Duodenal mucosa (tissue), 2 donors: Measurements from ENCODE around the gene HERC6.

Experiments used
- H3K27ac ChIP-seq: one replicate; pipeline ENCODE4 v1.7.0; 2013; ENCODE audit warnings: low read depth, low read length
- H3K27me3 ChIP-seq, 2 donors: one replicate each; pipeline ENCODE4 v1.7.0; 2013; ENCODE audit warnings: low read length in 2 of 2, control low read depth in 1 of 2; ENCODE audit not compliant: insufficient read depth in 2 of 2, control insufficient read depth in 1 of 2
- H3K36me3 ChIP-seq, 2 donors: one replicate each; pipeline ENCODE4 v1.7.0; 2013; ENCODE audit warnings: low read length in 2 of 2, control low read depth in 1 of 2; ENCODE audit not compliant: insufficient read depth in 2 of 2, control insufficient read depth in 1 of 2
- H3K4me1 ChIP-seq, 2 donors: one replicate each; pipeline ENCODE4 v1.7.0; 2013; ENCODE audit warnings: low read length in 2 of 2, control low read depth in 1 of 2; ENCODE audit not compliant: insufficient read depth in 2 of 2, control insufficient read depth in 1 of 2
- H3K4me3 ChIP-seq, 2 donors: one replicate each; pipeline ENCODE4 v1.7.0; 2013; ENCODE audit warnings: low read length in 2 of 2, low read depth in 1 of 2
- H3K9ac ChIP-seq, 2 donors: one replicate each; pipeline ENCODE4 v1.7.0; 2013; ENCODE audit warnings: low read length in 2 of 2, low read depth in 1 of 2
- H3K9me3 ChIP-seq, 2 donors: one replicate each; pipeline ENCODE4 v1.7.0; 2013; ENCODE audit warnings: low read length in 2 of 2, control low read depth in 1 of 2; ENCODE audit not compliant: control insufficient read depth in 1 of 2

Gene HERC6

GRCh38 chr4:88390128-88390527, 11.5 kb downstream of the HERC6 start:
- Histone ChIP-seq H3K4me1 (no peaks in the 10 kb centered on the region), H3K9me3 (no peaks in the 10 kb centered on the region), H3K27me3 (no peaks in the 10 kb centered on the region), H3K36me3 (peaks cover 7 to 19% of the 10 kb centered on the region in 2 donors), H3K27ac (no peak overlapping the region), H3K4me3 (no peak overlapping the region), H3K9ac (no peak overlapping the region)

DNA sequence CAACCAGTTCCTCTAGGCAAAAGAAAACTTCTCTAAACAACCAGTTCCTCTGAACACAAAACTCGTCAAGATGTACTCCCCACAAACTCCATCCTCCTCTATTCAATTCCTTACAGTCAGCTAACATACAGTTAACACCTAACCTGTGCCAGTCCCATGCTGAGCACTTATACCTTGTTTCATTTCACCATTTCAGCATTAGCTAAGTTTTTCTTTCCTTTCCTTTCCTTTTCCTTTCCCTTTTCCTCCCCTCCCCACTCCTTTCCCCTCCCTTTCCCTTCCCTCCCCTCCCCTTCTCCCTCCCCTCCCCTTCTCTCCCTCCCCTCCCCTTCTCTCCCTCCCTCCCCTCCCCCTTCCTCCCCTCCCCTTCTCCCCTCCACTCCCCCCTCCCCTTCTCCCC, 13.1 kb downstream of the HERC6 start:
- no peaks in the 10 kb centered on the region for H3K27me3 ChIP-seq
- peaks cover 9 to 17% of the 10 kb centered on the region in 2 donors for H3K36me3 ChIP-seq
- H3K4me1 ChIP-seq, result no peaks in the 10 kb centered on the region
- no peak overlapping the region for H3K4me3 ChIP-seq
- H3K9ac ChIP-seq, result no peak overlapping the region
- no peak overlapping the region for H3K27ac ChIP-seq
- no peaks in the 10 kb centered on the region for H3K9me3 ChIP-seq

- no peak overlapping the region for H3K27ac ChIP-seq
- H3K9me3 ChIP-seq, result no peaks in the 10 kb centered on the region
- no peaks in the 10 kb centered on the region for H3K4me1 ChIP-seq
- peaks cover 5 to 8% of the 10 kb centered on the region in 2 donors for H3K36me3 ChIP-seq
- H3K9ac ChIP-seq, result no peak overlapping the region
- no peak overlapping the region for H3K4me3 ChIP-seq
- H3K27me3 ChIP-seq, result no peaks in the 10 kb centered on the region
These were observed 18.0 kb downstream of the HERC6 start for GRCh38 chr4:88396681-88397080.

DNA sequence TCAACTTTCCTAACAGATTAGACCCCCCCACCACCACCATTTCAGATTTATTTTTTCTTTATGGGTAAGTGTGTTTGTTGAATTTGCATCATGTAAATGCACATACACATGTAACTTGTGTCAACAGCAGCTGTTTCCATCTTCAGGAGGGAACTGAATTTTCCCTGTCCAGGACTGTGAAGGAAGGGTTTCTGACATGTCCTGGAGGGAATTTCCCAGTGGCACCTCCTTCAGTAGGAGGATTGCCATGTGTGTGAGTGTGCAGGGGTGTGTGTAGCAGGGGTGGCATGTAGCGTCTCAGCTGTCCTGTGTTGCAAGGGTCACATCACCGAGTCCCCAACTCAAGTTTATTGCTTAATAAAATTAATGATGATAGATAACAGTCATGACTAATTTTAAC, 19.7 kb downstream of the HERC6 start:
- no peaks in the 10 kb centered on the region for H3K4me1 ChIP-seq
- no peak overlapping the region for H3K9ac ChIP-seq
- H3K4me3 ChIP-seq, result no peak overlapping the region
- H3K27ac ChIP-seq, result no peak overlapping the region
- no peaks in the 10 kb centered on the region for H3K27me3 ChIP-seq
- H3K9me3 ChIP-seq, result no peaks in the 10 kb centered on the region
- peaks cover 0 to 3% of the 10 kb centered on the region in 2 donors for H3K36me3 ChIP-seq

DNA sequence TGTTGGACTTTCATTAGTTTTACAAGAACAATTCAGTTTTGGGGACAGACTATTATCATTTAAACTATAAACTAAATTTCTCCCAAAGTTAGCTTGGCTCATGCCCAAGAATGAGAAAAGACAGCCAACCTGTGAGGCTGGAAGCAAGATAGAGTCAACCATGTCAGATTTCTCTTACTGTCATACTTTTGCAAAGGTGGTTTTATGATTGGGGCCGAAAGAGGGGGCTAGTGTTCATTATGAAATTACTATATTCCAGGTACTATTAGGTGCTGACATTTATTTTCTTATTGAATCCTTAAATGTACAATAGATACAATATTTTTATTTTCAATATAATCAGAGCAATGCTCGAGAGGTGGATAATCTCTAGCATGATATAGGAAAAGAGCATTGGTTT, 30.6 kb downstream of the HERC6 start:
- no peaks in the 10 kb centered on the region for H3K4me1 ChIP-seq
- no peaks in the 10 kb centered on the region for H3K27me3 ChIP-seq
- peaks cover 5 to 11% of the 10 kb centered on the region in 2 donors for H3K36me3 ChIP-seq
- H3K27ac ChIP-seq, result no peak overlapping the region
- no peak overlapping the region for H3K9ac ChIP-seq
- no peak overlapping the region for H3K4me3 ChIP-seq
- no peaks in the 10 kb centered on the region for H3K9me3 ChIP-seq

- Histone ChIP-seq H3K27ac (no peak overlapping the region), H3K9me3 (no peaks in the 10 kb centered on the region), H3K36me3 (peaks cover 5 to 11% of the 10 kb centered on the region in 2 donors), H3K4me1 (no peaks in the 10 kb centered on the region), H3K9ac (no peak overlapping the region), H3K4me3 (no peak overlapping the region), H3K27me3 (no peaks in the 10 kb centered on the region)
These were observed 31.1 kb downstream of the HERC6 start for GRCh38 chr4:88409789-88410188.

GRCh38 chr4:88411491-88412096, 32.9 kb downstream of the HERC6 start:
- no peaks in the 10 kb centered on the region for H3K9me3 ChIP-seq
- H3K27me3 ChIP-seq, result no peaks in the 10 kb centered on the region
- no peak overlapping the region for H3K4me3 ChIP-seq
- H3K9ac ChIP-seq, result no peak overlapping the region
- no peaks in the 10 kb centered on the region for H3K4me1 ChIP-seq
- H3K27ac ChIP-seq, result no peak overlapping the region
- peaks cover 0 to 5% of the 10 kb centered on the region in 2 donors for H3K36me3 ChIP-seq

GRCh38 chr4:88413801-88414200, 35.1 kb downstream of the HERC6 start:
- no peak overlapping the region for H3K9ac ChIP-seq
- no peaks in the 10 kb centered on the region for H3K4me1 ChIP-seq
- H3K9me3 ChIP-seq, result no peaks in the 10 kb centered on the region
- H3K27me3 ChIP-seq, result no peaks in the 10 kb centered on the region
- no peak overlapping the region for H3K4me3 ChIP-seq
- no peak overlapping the region for H3K27ac ChIP-seq
- peaks cover 0 to 2% of the 10 kb centered on the region in 2 donors for H3K36me3 ChIP-seq

DNA sequence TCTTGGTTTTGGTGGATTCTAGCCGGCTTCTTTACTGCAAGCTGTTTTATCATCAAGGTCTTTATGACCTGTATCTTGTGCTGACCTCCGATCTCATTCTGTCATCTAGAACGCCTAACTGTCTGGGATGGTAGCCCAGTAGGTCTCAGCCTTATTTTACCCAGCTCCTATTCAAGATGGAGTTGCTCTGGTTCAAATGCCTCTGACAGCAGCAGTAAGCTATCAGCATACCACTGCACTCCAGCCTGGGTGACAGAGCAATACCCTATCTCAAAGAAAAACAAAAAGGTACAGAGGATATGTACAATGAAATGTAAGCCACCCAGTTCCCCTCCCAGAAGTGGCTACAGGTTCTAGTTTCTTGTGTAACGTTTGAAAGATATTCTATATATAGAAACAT, 36.1 kb downstream of the HERC6 start:
- H3K27me3 ChIP-seq, result no peaks in the 10 kb centered on the region

DNA sequence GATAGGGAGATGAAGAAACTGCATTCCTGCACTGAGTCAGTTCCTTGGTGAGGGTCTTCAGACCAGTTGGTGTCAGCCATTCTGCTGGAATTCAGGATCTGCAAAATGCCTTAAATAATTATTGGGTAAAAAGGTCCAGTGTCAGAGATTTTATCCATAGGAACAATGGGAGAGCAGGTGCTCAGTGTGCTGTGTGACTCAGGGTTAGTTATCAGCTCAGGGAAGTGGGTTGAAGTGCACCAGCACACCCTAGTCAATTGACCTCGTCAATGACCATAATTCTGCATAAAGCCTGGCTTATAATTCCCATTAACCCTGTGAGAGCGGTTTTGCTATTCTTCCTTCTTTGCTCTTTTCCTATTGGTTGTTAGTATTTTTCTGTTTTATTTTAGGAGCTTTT, 37.3 kb downstream of the HERC6 start:
- no peaks in the 10 kb centered on the region for H3K27me3 ChIP-seq
- peaks cover 0 to 2% of the 10 kb centered on the region in 2 donors for H3K36me3 ChIP-seq
- no peaks in the 10 kb centered on the region for H3K4me1 ChIP-seq
- H3K27ac ChIP-seq, result no peak overlapping the region
- H3K4me3 ChIP-seq, result no peak overlapping the region
- no peaks in the 10 kb centered on the region for H3K9me3 ChIP-seq
- H3K9ac ChIP-seq, result no peak overlapping the region

More for the DNA sequence above, 36.1 kb downstream of the HERC6 start:
- Histone ChIP-seq H3K4me1 (no peaks in the 10 kb centered on the region), H3K4me3 (no peak overlapping the region), H3K27ac (no peak overlapping the region), H3K36me3 (peaks cover 0 to 2% of the 10 kb centered on the region in 2 donors), H3K9ac (no peak overlapping the region), H3K9me3 (no peaks in the 10 kb centered on the region)

GRCh38 chr4:88418411-88418810, 39.8 kb downstream of the HERC6 start:
- H3K27me3 ChIP-seq, result no peaks in the 10 kb centered on the region
- H3K9ac ChIP-seq, result no peak overlapping the region
- no peak overlapping the region for H3K27ac ChIP-seq
- no peaks in the 10 kb centered on the region for H3K36me3 ChIP-seq
- H3K4me1 ChIP-seq, result no peaks in the 10 kb centered on the region
- no peak overlapping the region for H3K4me3 ChIP-seq
- no peaks in the 10 kb centered on the region for H3K9me3 ChIP-seq
